ENCODE results near the gene VPS35L.
"Not testable (repeated sequence)": the region's sequence is repeated elsewhere in the genome, so short reads cannot be mapped to it uniquely, and the experiment has no call there.

VPS35L gene

GRCh38 chr16:19654147-19654546, 98.6 kb downstream of the VPS35L start:
- DNase-seq (ENCODE audit: low spot score) = no peak

- DNase-seq (ENCODE audit: low spot score) = no peak
These were observed 99.8 kb downstream of the VPS35L start for GRCh38 chr16:19655242-19655777.

GRCh38 chr16:19657831-19658230, 102.3 kb downstream of the VPS35L start:
- DNase-seq (ENCODE audit: low spot score) = no peak

- DNase-seq (ENCODE audit: low spot score) = no peak
These were observed 104.1 kb downstream of the VPS35L start for GRCh38 chr16:19659554-19659953.

- DNase-seq (ENCODE audit: low spot score) = no peak
These were observed 104.9 kb downstream of the VPS35L start for GRCh38 chr16:19660432-19660831.

- DNase-seq (ENCODE audit: low spot score) = no peak
These were observed 106.8 kb downstream of the VPS35L start for GRCh38 chr16:19662351-19662750.

- no peak for DNase-seq (ENCODE audit: low spot score)
These were observed 108.7 kb downstream of the VPS35L start for GRCh38 chr16:19664166-19664565.

GRCh38 chr16:19665313-19665712, 109.8 kb downstream of the VPS35L start:
- DNase-seq (ENCODE audit: low spot score) = not testable (repeated sequence)

GRCh38 chr16:19666477-19666876, 111.0 kb downstream of the VPS35L start:
- no peak for DNase-seq (ENCODE audit: low spot score)

- DNase-seq (ENCODE audit: low spot score) = no peak
These were observed 116.9 kb downstream of the VPS35L start for GRCh38 chr16:19672378-19672777.

- no peak for DNase-seq (ENCODE audit: low spot score)
These were observed 119.0 kb downstream of the VPS35L start for GRCh38 chr16:19674485-19674884.

GRCh38 chr16:19677402-19677801, 121.9 kb downstream of the VPS35L start:
- DNase-seq (ENCODE audit: low spot score) = no peak

- DNase-seq (ENCODE audit: low spot score) = no peak
These were observed 123.3 kb downstream of the VPS35L start for GRCh38 chr16:19678804-19679203.

GRCh38 chr16:19679281-19679680, 123.8 kb downstream of the VPS35L start:
- not testable (repeated sequence) for DNase-seq (ENCODE audit: low spot score)

GRCh38 chr16:19680881-19681340, 125.4 kb downstream of the VPS35L start:
- DNase-seq (ENCODE audit: low spot score) = no peak

GRCh38 chr16:19681637-19682036, 126.1 kb downstream of the VPS35L start:
- DNase-seq (ENCODE audit: low spot score) = no peak

GRCh38 chr16:19683453-19684236, 128.1 kb downstream of the VPS35L start:
- no peak for DNase-seq (ENCODE audit: low spot score)

GRCh38 chr16:19685176-19685575, 129.7 kb downstream of the VPS35L start:
- DNase-seq (ENCODE audit: low spot score) = no peak

GRCh38 chr16:19687279-19687678, 131.8 kb downstream of the VPS35L start:
- no peak for DNase-seq (ENCODE audit: low spot score)

- DNase-seq (ENCODE audit: low spot score) = no peak
These were observed 133.0 kb downstream of the VPS35L start for GRCh38 chr16:19688396-19689024.

GRCh38 chr16:19689342-19689741, 133.8 kb downstream of the VPS35L start:
- DNase-seq (ENCODE audit: low spot score) = no peak

- DNase-seq (ENCODE audit: low spot score) = no peak
These were observed 134.7 kb downstream of the VPS35L start for GRCh38 chr16:19690196-19690595.

GRCh38 chr16:19691161-19691711, 135.7 kb downstream of the VPS35L start:
- DNase-seq (ENCODE audit: low spot score) = no peak

Measured in CD4-positive, alpha-beta T cell treated with Interleukin-15 for 4 hours (primary cell).